ENCODE results near the gene RNF17.

Gene RNF17

DNA sequence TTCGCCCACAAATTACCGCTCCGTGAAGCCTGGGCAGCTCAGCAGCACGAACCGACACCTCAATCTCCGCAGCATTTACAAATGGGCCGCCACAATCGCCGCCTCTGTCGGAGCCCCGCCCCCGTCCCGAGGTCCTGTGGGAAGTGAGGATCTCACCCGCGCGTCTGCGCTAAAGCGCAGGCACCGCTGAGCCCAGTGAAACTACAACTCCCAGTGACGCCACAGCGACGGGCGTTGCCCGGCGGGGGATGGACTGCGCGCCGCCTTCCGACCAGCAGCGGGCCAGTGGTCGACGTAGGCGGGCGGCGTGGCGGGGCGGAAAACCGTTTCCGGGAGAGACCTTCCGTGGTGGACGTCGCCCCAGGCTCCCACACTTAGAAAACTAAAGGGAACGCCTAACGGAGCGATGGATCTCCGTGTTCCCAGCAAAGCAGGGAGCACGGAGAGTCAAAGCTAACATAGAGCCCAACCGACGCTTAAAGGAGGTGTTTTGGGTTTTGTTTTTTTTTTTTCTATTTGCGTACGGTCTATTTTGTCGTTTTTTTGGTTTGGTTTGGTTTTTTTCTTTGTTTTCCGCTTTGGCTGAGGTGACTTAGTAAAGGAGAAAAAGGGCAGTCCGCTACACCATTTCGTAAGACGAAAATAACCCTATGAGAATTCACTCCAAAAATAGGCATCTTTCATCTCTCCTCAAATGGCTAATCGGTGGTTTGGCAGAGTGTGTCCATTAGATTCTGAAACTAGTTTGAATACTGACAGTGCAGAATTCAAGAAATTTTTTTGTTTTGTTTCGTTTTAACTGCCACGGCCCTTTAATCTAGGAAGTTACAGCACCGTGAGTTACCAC, 159.0 kb downstream of the RNF17 start (continued):
- TF ChIP-seq FEZF1 (tag by site-specific recombination; IDR thresholded peaks at IDR 0.05) (peak; percentile 64), ZNF626 (tag by site-specific recombination; IDR thresholded peaks at IDR 0.05) (no peak), ZNF571 (tag by site-specific recombination; IDR thresholded peaks at IDR 0.05) (no peak), ZNF660 (tag by site-specific recombination; IDR thresholded peaks at IDR 0.05) (no peak), YY1 (tag by site-specific recombination; IDR thresholded peaks at IDR 0.05) (no peak), ZBTB1 (tag by site-specific recombination; IDR thresholded peaks at IDR 0.05) (no peak), ZNF324 (tag by site-specific recombination; IDR thresholded peaks at IDR 0.05) (0 out of 2 replicates have a peak, but pooled peaks have one; percentile 50), ZNF654 (tag by site-specific recombination; IDR thresholded peaks at IDR 0.05; ENCODE audit: low read depth) (no peak), ZXDB (tag by site-specific recombination; IDR thresholded peaks at IDR 0.05) (peak; percentile 59; the same call in 1 of the 2 replicates), HOXD13 (CRISPR knock-in tag; IDR thresholded peaks at IDR 0.05; ENCODE audit: borderline replicate concordance) (no peak), SCRT1 (tag by site-specific recombination; IDR thresholded peaks at IDR 0.05; ENCODE audit: borderline replicate concordance) (no peak), ZNF202 (tag by site-specific recombination; IDR thresholded peaks at IDR 0.05; ENCODE audit: borderline replicate concordance) (no peak), PRDM1 (tag by site-specific recombination; IDR thresholded peaks at IDR 0.05) (no peak), ZNF223 (tag by site-specific recombination; IDR thresholded peaks at IDR 0.05) (no peak), ZNF521 (tag by site-specific recombination; IDR thresholded peaks at IDR 0.05) (no peak), ZNF658 (tag by site-specific recombination; IDR thresholded peaks at IDR 0.05) (no peak), GLI4 (tag by site-specific recombination; IDR thresholded peaks at IDR 0.05) (no peak), ZNF600 (tag by site-specific recombination; IDR thresholded peaks at IDR 0.05) (0 out of 2 replicates have a peak, but pooled peaks have one; percentile 7), ZNF121 (tag by site-specific recombination; IDR thresholded peaks at IDR 0.05) (no peak), SP3 (tag by site-specific recombination; IDR thresholded peaks at IDR 0.05) (peak; percentile 97), ZNF560 (tag by site-specific recombination; IDR thresholded peaks at IDR 0.05; ENCODE audit: borderline replicate concordance) (no peak)
- TF ChIP-seq, protein P1, sequence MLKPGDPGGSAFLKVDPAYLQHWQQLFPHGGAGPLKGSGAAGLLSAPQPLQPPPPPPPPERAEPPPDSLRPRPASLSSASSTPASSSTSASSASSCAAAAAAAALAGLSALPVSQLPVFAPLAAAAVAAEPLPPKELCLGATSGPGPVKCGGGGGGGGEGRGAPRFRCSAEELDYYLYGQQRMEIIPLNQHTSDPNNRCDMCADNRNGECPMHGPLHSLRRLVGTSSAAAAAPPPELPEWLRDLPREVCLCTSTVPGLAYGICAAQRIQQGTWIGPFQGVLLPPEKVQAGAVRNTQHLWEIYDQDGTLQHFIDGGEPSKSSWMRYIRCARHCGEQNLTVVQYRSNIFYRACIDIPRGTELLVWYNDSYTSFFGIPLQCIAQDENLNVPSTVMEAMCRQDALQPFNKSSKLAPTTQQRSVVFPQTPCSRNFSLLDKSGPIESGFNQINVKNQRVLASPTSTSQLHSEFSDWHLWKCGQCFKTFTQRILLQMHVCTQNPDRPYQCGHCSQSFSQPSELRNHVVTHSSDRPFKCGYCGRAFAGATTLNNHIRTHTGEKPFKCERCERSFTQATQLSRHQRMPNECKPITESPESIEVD (tag by site-specific recombination; IDR thresholded peaks at IDR 0.05) = no peak
- TF ChIP-seq, protein P2, sequence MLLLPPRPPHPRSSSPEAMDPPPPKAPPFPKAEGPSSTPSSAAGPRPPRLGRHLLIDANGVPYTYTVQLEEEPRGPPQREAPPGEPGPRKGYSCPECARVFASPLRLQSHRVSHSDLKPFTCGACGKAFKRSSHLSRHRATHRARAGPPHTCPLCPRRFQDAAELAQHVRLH (tag by site-specific recombination; IDR thresholded peaks at IDR 0.05) = 0 out of 2 replicates have a peak, but pooled peaks have one; percentile 22
- TF ChIP-seq, protein P3, sequence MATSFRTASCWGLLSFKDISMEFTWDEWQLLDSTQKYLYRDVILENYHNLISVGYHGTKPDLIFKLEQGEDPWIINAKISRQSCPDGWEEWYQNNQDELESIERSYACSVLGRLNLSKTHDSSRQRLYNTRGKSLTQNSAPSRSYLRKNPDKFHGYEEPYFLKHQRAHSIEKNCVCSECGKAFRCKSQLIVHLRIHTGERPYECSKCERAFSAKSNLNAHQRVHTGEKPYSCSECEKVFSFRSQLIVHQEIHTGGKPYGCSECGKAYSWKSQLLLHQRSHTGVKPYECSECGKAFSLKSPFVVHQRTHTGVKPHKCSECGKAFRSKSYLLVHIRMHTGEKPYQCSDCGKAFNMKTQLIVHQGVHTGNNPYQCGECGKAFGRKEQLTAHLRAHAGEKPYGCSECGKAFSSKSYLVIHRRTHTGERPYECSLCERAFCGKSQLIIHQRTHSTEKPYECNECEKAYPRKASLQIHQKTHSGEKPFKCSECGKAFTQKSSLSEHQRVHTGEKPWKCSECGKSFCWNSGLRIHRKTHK (tag by site-specific recombination; IDR thresholded peaks at IDR 0.05) = no peak
- TF ChIP-seq, protein P4, sequence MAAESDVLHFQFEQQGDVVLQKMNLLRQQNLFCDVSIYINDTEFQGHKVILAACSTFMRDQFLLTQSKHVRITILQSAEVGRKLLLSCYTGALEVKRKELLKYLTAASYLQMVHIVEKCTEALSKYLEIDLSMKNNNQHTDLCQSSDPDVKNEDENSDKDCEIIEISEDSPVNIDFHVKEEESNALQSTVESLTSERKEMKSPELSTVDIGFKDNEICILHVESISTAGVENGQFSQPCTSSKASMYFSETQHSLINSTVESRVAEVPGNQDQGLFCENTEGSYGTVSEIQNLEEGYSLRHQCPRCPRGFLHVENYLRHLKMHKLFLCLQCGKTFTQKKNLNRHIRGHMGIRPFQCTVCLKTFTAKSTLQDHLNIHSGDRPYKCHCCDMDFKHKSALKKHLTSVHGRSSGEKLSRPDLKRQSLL (tag by site-specific recombination; IDR thresholded peaks at IDR 0.05) = peak; percentile 22; the same call in 1 of the 2 replicates
- TF ChIP-seq, protein P5, sequence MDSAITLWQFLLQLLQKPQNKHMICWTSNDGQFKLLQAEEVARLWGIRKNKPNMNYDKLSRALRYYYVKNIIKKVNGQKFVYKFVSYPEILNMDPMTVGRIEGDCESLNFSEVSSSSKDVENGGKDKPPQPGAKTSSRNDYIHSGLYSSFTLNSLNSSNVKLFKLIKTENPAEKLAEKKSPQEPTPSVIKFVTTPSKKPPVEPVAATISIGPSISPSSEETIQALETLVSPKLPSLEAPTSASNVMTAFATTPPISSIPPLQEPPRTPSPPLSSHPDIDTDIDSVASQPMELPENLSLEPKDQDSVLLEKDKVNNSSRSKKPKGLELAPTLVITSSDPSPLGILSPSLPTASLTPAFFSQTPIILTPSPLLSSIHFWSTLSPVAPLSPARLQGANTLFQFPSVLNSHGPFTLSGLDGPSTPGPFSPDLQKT (IDR thresholded peaks at IDR 0.05; ENCODE audit: borderline replicate concordance, low read depth, low read length) = no peak
- TF ChIP-seq, protein P6, sequence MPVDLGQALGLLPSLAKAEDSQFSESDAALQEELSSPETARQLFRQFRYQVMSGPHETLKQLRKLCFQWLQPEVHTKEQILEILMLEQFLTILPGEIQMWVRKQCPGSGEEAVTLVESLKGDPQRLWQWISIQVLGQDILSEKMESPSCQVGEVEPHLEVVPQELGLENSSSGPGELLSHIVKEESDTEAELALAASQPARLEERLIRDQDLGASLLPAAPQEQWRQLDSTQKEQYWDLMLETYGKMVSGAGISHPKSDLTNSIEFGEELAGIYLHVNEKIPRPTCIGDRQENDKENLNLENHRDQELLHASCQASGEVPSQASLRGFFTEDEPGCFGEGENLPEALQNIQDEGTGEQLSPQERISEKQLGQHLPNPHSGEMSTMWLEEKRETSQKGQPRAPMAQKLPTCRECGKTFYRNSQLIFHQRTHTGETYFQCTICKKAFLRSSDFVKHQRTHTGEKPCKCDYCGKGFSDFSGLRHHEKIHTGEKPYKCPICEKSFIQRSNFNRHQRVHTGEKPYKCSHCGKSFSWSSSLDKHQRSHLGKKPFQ (tag by site-specific recombination; IDR thresholded peaks at IDR 0.05) = no peak
- TF ChIP-seq, protein P7, sequence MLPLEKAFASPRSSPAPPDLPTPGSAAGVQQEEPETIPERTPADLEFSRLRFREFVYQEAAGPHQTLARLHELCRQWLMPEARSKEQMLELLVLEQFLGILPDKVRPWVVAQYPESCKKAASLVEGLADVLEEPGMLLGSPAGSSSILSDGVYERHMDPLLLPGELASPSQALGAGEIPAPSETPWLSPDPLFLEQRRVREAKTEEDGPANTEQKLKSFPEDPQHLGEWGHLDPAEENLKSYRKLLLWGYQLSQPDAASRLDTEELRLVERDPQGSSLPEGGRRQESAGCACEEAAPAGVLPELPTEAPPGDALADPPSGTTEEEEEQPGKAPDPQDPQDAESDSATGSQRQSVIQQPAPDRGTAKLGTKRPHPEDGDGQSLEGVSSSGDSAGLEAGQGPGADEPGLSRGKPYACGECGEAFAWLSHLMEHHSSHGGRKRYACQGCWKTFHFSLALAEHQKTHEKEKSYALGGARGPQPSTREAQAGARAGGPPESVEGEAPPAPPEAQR (tag by site-specific recombination; IDR thresholded peaks at IDR 0.05) = no peak
- TF ChIP-seq, protein P8, sequence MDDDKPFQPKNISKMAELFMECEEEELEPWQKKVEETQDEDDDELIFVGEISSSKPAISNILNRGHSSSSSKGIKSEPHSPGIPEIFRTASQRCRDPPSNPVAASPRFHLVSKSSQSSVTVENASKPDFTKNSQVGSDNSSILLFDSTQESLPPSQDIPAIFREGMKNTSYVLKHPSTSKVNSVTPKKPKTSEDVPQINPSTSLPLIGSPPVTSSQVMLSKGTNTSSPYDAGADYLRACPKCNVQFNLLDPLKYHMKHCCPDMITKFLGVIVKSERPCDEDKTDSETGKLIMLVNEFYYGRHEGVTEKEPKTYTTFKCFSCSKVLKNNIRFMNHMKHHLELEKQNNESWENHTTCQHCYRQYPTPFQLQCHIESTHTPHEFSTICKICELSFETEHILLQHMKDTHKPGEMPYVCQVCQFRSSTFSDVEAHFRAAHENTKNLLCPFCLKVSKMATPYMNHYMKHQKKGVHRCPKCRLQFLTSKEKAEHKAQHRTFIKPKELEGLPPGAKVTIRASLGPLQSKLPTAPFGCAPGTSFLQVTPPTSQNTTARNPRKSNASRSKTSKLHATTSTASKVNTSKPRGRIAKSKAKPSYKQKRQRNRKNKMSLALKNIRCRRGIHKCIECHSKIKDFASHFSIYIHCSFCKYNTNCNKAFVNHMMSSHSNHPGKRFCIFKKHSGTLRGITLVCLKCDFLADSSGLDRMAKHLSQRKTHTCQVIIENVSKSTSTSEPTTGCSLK (tag by site-specific recombination; IDR thresholded peaks at IDR 0.05) = no peak
